T-helper 22 cell (primary cell): ENCODE measurements around the gene CNOT9.

Experiments
- DNase-seq: peaks from one replicate; pipeline ENCODE4 v3.0.0-alpha.2; 2020; ENCODE audit warnings: low read depth

The CNOT9 gene

DNA sequence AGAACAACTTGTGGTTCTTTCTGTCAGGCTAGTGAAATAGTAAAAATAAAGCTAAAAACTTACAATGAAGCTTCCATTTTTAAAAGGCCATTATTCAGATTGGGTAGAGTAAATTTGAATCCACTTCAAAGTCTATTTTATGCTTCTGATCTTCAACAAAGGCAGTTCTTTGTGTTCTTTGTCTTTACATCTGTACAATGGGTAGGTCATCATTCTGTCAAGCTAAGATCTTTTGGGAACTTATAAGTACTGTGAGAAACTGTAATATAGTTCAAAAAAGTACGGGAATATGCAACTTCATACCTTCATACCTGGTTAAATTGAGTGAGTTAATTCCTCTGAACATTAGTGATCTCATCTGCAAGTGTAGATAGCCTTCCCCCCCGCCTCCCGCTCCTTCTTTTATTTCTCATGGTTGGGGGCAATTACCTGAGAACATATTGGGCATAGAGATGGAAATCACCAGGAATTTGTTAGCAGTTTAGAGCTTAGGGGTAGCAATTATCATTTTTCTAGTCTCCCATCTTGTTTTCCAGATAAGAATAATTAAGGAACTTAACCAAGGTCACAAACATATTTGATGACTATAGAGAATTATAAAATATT lies 9.7 kb downstream of the CNOT9 start:
- no peak for DNase-seq

- DNase-seq = no peak
These were observed 13.4 kb downstream of the CNOT9 start for GRCh38 chr2:218582076-218582475.

- DNase-seq = no peak
These were observed 15.6 kb downstream of the CNOT9 start for GRCh38 chr2:218583983-218584850.

- DNase-seq = no peak
These were observed 16.9 kb downstream of the CNOT9 start for GRCh38 chr2:218585541-218585940.

GRCh38 chr2:218605432-218605831 lies 36.8 kb downstream of the CNOT9 start:
- no peak for DNase-seq

DNA sequence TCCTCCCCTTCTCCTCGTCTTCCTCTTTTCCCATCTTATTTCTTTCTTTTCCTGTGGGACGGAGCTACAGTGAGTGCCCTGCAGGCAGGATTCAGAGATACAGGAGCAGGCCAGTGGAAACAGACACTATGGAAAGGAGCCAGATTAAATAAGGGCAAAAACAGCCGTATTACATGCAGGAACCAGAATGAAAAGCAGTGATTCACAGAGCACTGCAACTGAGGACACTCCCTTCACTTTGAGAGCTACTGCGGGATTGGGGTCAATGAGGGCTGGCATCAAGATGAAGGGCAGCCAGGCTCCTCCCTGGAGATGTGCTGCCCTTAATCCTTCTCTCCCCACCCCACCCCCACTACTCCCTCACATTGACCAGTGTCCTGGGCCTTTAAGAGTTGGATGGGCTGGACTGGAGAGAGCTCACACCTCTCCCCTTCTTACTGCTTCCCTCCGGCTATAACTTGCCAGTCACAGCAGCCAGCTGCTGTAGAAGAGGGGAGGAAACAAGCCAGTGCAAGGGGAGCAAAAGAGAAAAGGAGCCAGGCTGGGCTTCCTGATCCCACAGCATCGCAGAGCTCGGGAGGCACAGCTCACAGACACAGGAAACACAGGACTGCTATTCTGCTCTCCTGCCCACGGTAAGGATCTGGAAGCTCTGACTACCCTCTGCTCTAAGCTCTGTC lies 38.9 kb downstream of the CNOT9 start, which contains the start of gene PLCD4:
PLCD4 (plus strand) TSS at position 464 of the 680 bp plus-strand sequence. CDS start 7,841 bp downstream, outside the sequence.
- no peak for DNase-seq

DNA sequence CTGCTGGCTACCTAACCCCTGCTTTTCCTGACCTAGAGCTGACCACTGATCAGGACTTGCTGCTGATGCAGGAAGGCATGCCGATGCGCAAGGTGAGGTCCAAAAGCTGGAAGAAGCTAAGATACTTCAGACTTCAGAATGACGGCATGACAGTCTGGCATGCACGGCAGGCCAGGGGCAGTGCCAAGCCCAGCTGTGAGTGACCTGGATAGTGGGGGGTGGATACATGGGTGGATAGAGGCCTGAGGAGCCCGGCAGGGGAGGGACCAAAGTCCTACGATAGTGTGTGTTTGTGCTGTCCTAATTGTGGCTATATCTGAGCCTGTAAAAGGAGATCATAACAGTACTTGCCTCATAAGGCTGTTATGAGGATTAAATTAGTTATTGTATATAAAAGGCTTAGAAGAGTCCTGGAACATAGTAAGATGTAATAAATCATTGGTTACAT lies 47.3 kb downstream of the CNOT9 start:
- DNase-seq = no peak

DNA sequence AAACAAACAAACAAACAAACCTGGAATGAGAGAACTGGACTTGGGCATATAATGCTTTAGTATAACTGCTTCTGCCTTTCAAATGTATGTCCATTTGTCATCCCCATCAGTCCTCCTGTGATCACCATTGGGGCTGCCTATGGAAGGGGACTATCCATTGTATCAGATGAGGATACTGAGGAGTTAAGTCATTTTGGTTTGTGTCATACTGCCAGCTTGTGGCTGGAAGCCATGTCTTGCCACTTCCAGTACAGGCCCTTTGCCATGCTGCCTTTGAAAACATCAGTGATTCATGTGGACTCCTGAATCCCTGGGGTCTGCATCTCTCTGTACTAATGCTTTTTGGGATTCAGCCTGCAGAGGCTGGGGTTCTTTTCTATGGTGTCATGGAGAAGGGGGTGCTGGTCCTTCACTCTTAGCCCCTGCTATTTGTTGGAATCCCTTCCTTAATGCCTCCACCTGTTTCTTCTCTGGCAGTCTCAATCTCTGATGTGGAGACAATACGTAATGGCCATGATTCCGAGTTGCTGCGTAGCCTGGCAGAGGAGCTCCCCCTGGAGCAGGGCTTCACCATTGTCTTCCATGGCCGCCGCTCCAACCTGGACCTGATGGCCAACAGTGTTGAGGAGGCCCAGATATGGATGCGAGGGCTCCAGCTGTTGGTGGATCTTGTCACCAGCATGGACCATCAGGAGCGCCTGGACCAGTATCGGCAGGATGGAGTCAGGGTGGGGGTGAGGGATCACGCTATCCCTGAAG lies 49.6 kb downstream of the CNOT9 start:
- DNase-seq = no peak

GRCh38 chr2:218621007-218621406 lies 52.4 kb downstream of the CNOT9 start:
- no peak for DNase-seq

DNA sequence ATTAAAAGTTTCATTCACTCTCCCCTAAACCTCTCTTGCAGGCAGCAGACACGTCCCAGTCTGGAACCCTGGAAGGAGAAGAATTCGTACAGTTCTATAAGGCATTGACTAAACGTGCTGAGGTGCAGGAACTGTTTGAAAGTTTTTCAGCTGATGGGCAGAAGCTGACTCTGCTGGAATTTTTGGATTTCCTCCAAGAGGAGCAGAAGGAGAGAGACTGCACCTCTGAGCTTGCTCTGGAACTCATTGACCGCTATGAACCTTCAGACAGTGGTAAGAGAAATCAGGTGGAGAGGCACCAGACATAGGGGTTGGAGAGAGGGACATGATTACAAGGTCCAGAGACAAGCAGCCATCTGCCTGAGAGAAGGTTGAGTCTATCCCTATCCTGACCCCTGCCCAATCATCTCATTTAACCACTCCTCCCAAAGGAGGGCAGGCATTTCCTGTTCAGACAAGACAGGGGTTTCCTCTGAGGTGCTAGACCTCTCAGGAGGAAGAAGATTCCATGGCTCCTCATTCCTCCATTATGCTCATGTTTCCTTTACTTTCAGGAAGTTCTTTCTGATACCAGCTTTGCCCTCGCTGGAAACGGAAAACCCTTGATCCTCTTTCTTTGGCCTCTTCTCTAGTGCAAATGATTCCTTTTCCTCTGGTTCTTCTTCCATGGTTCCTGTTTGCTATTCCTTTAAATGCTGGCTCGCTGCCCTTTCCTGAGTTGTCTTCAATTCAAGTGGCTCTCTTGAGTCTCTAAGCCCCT lies 54.1 kb downstream of the CNOT9 start:
- DNase-seq = no peak

GRCh38 chr2:218623366-218623705 lies 54.7 kb downstream of the CNOT9 start:
- DNase-seq = no peak

DNA sequence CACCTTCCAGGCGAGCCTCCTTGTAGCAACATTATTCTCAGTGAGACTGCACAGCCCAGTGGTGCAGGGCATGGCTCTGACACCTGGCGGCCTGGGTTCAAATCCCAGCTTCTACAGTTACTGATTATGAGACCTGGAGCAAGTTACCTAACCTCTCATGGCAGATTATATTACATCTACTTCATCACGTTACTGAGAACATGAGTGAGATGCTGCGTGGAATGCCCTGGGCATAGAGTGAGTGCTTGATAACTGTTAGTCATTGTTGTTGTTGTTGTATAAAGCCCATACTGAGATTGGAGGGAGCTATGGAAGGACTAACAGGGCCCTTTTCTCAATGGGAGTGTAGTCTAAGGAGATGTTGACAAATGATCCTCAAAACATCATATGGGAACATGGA lies 57.7 kb downstream of the CNOT9 start:
- DNase-seq = no peak

DNA sequence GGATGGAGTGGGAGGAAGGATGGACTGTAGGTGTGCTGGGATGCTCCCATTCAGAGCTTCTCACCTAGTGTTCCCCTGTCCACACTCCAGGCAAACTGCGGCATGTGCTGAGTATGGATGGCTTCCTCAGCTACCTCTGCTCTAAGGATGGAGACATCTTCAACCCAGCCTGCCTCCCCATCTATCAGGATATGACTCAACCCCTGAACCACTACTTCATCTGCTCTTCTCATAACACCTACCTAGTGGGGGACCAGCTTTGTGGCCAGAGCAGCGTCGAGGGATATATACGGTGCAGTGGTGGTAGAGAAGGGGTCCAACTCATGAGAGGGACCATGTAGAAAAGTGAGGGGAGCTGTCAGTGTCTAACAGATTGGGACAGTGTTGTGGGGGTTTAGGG lies 59.3 kb downstream of the CNOT9 start:
- no peak for DNase-seq

GRCh38 chr2:218631837-218632236 lies 63.2 kb downstream of the CNOT9 start:
- DNase-seq = no peak

DNA sequence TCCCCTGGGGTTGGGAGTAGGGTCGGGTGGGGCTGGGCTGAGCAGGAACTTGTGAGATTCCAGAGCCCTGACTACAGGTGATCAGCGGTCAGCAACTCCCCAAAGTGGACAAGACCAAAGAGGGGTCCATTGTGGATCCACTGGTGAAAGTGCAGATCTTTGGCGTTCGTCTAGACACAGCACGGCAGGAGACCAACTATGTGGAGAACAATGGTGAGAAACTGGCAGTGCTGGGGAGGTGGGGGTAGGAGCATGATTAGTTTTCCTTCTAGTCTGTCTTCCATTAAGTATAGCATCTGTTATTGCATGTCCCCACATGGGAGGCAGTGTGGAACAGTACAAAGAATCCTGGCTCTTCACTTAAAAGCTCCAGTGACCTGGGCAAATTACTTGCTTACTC lies 67.1 kb downstream of the CNOT9 start:
- DNase-seq = no peak

- DNase-seq = no peak
These were observed 69.7 kb downstream of the CNOT9 start for GRCh38 chr2:218638372-218638771.

- no peak for DNase-seq
These were observed 73.5 kb downstream of the CNOT9 start for GRCh38 chr2:218642121-218642656.

DNA sequence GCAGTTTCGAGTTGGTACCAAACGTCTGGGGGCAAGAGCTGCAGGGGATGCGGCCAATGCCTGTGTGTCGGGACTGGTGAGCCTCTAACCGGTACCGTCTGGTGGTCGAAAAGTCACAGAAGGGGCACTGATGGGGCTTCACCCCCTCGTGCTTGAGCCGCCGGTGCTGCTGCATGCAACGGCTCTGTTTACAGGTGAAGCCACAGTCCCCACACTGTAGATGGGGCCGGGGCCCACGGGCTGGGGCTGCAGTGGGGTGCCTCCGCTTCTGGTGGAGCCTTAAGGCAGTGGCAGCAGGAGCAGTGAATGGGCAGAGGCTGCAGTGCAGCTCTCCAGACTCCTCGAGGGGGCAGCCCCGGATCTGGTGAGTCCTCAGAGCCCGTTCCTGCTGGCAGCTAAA lies 74.1 kb downstream of the CNOT9 start:
- DNase-seq = no peak

GRCh38 chr2:218643751-218644310 lies 75.2 kb downstream of the CNOT9 start:
- DNase-seq = no peak

- DNase-seq = no peak
These were observed 76.1 kb downstream of the CNOT9 start for GRCh38 chr2:218644721-218645120.

GRCh38 chr2:218645126-218645525 lies 76.5 kb downstream of the CNOT9 start:
- no peak for DNase-seq
